ENCODE measurements around the gene RAD50.

The RAD50 gene

GRCh38 chr5:132662925-132663770 is 106.4 kb downstream of the RAD50 start:
- DNase-seq, result no peak

- DNase-seq, result no peak
Measured at GRCh38 chr5:132663771-132664695, 107.3 kb downstream of the RAD50 start.

GRCh38 chr5:132664696-132665209 is 108.0 kb downstream of the RAD50 start:
- no peak for DNase-seq

- no peak for DNase-seq
Measured at GRCh38 chr5:132665574-132666080, 108.8 kb downstream of the RAD50 start.

- DNase-seq, result no peak
Measured at GRCh38 chr5:132666310-132667123, 109.7 kb downstream of the RAD50 start.

GRCh38 chr5:132667309-132667708 is 110.5 kb downstream of the RAD50 start:
- DNase-seq, result no peak

- DNase-seq, result no peak
Measured at GRCh38 chr5:132667761-132668705, 111.3 kb downstream of the RAD50 start.

- no peak for DNase-seq
Measured at GRCh38 chr5:132668706-132669454, 112.1 kb downstream of the RAD50 start.

- DNase-seq, result no peak
Measured at GRCh38 chr5:132669455-132669820, 112.7 kb downstream of the RAD50 start.

GRCh38 chr5:132669966-132670882 is 113.4 kb downstream of the RAD50 start:
- DNase-seq, result no peak

- no peak for DNase-seq
Measured at GRCh38 chr5:132671000-132671399, 114.2 kb downstream of the RAD50 start.

- no peak for DNase-seq
Measured at GRCh38 chr5:132673488-132673887, 116.7 kb downstream of the RAD50 start.

- no peak for DNase-seq
Measured at GRCh38 chr5:132673939-132674630, 117.3 kb downstream of the RAD50 start, which contains the start of gene IL4. Gene IL4 (plus strand): TSS chr5:132673989. CDS start chr5:132674051, 62 bp downstream.

- no peak for DNase-seq
Measured at GRCh38 chr5:132674671-132675506, 118.1 kb downstream of the RAD50 start.

GRCh38 chr5:132675936-132676689 is 119.3 kb downstream of the RAD50 start:
- no peak for DNase-seq

- DNase-seq, result no peak
Measured at GRCh38 chr5:132677191-132677590, 120.4 kb downstream of the RAD50 start.
